ENCODE measurements around the gene CLEC2L. TPM values are rescaled to one million over a fixed set of nuclear protein-coding genes. Genes with fewer than 3 reads are reported as not detected.

CLEC2L gene
- total RNA-seq, result not detected

- Mint-ChIP-seq H3K4me1 (peaks cover 2% of the 10 kb centered on the region), H3K4me3 (no peak within 1 kb of the TSS), H3K36me3 (no peaks in the 10 kb centered on the region), H3K27me3 (peaks cover 58% of the 10 kb centered on the region), H3K27ac (no peak within 1 kb of the TSS), H3K9me3 (ENCODE audit: low read depth) (no peaks in the 10 kb centered on the region)
- CTCF ChIA-PET, result interaction anchor here (0.6 kb wide), 1 partner anchor 71 kb away, joined by 3 read pairs; no protein-coding TSS in a partner anchor
- ATAC-seq (peak; percentile 45), DNase-seq (no peak)
Measured at GRCh38 chr7:139523199-139523941, at the start of gene CLEC2L. Gene CLEC2L (plus strand): TSS chr7:139523685. CDS start chr7:139523928, 243 bp downstream.

- H3K4me3 Mint-ChIP-seq, result no peak overlapping the region
Measured at GRCh38 chr7:139476139-139476538, 47.3 kb upstream of the CLEC2L start.

GRCh38 chr7:139476891-139477290, 46.6 kb upstream of the CLEC2L start:
- Mint-ChIP-seq H3K4me3 (no peak overlapping the region), H3K4me1 (no peaks in the 10 kb centered on the region), H3K27me3 (peaks cover 19% of the 10 kb centered on the region), H3K36me3 (no peaks in the 10 kb centered on the region), H3K27ac (no peak overlapping the region), H3K9me3 (ENCODE audit: low read depth) (peaks cover 5% of the 10 kb centered on the region)
- DNase-seq (no peak), ATAC-seq (no peak)
- CTCF ChIA-PET, result no interaction called here

More at GRCh38 chr7:139476139-139476538, 47.3 kb upstream of the CLEC2L start:
- H3K36me3 Mint-ChIP-seq, result no peaks in the 10 kb centered on the region
- no peak for DNase-seq
- H3K27ac Mint-ChIP-seq, result no peak overlapping the region
- H3K9me3 Mint-ChIP-seq (ENCODE audit: low read depth), result peaks cover 5% of the 10 kb centered on the region
- peaks cover 11% of the 10 kb centered on the region for H3K27me3 Mint-ChIP-seq
- H3K4me1 Mint-ChIP-seq, result no peaks in the 10 kb centered on the region
- ATAC-seq, result no peak
- CTCF ChIA-PET, result interaction anchor here (1.2 to 1.9 kb wide), 2 partner anchors 23 to 41 kb away, joined by 3 to 6 read pairs; no protein-coding TSS in a partner anchor

- no peaks in the 10 kb centered on the region for H3K9me3 Mint-ChIP-seq (ENCODE audit: low read depth)
- H3K4me3 Mint-ChIP-seq, result no peak overlapping the region
- ATAC-seq, result no peak
- DNase-seq, result no peak
- no peaks in the 10 kb centered on the region for H3K36me3 Mint-ChIP-seq
- peaks cover 4% of the 10 kb centered on the region for H3K4me1 Mint-ChIP-seq
- CTCF ChIA-PET, result no interaction called here
- no peak overlapping the region for H3K27ac Mint-ChIP-seq
- peaks cover 35% of the 10 kb centered on the region for H3K27me3 Mint-ChIP-seq
Measured at GRCh38 chr7:139479620-139480019, 43.9 kb upstream of the CLEC2L start.

GRCh38 chr7:139481364-139481763, 42.1 kb upstream of the CLEC2L start:
- no peaks in the 10 kb centered on the region for H3K9me3 Mint-ChIP-seq (ENCODE audit: low read depth)
- H3K36me3 Mint-ChIP-seq, result no peaks in the 10 kb centered on the region
- DNase-seq, result no peak
- no peak overlapping the region for H3K4me3 Mint-ChIP-seq
- no peak overlapping the region for H3K27ac Mint-ChIP-seq
- no peak for ATAC-seq
- H3K27me3 Mint-ChIP-seq, result peaks cover 51% of the 10 kb centered on the region
- CTCF ChIA-PET, result no interaction called here
- H3K4me1 Mint-ChIP-seq, result peaks cover 4% of the 10 kb centered on the region

GRCh38 chr7:139482122-139482521, 41.4 kb upstream of the CLEC2L start:
- Mint-ChIP-seq H3K9me3 (ENCODE audit: low read depth) (no peaks in the 10 kb centered on the region), H3K4me1 (peaks cover 4% of the 10 kb centered on the region), H3K36me3 (no peaks in the 10 kb centered on the region), H3K27ac (no peak overlapping the region), H3K27me3 (peaks cover 56% of the 10 kb centered on the region), H3K4me3 (no peak overlapping the region)
- DNase-seq (no peak), ATAC-seq (no peak)
- CTCF ChIA-PET, result interaction anchor here (1.7 to 2.5 kb wide), 2 partner anchors 18 to 47 kb away, joined by 7 to 11 read pairs; no protein-coding TSS in a partner anchor

GRCh38 chr7:139482662-139483466, 40.6 kb upstream of the CLEC2L start:
- Mint-ChIP-seq H3K27me3 (peaks cover 59% of the 10 kb centered on the region), H3K27ac (no peak overlapping the region), H3K36me3 (no peaks in the 10 kb centered on the region), H3K4me1 (peaks cover 4% of the 10 kb centered on the region), H3K9me3 (ENCODE audit: low read depth) (no peaks in the 10 kb centered on the region), H3K4me3 (peak overlapping the region; percentile 43)
- no peak for DNase-seq
- CTCF ChIA-PET, result interaction anchor here (0.8 to 2.5 kb wide), 3 partner anchors 15 to 48 kb away, joined by 4 to 11 read pairs (median 7); no protein-coding TSS in a partner anchor
- ATAC-seq, result peak; percentile 58

GRCh38 chr7:139487366-139488080, 36.0 kb upstream of the CLEC2L start:
- H3K9me3 Mint-ChIP-seq (ENCODE audit: low read depth), result no peaks in the 10 kb centered on the region
- CTCF ChIA-PET, result interaction anchor here (1.8 kb wide), 1 partner anchor 13 kb away, joined by 10 read pairs; no protein-coding TSS in a partner anchor
- H3K4me1 Mint-ChIP-seq, result peaks cover 3% of the 10 kb centered on the region
- H3K4me3 Mint-ChIP-seq, result no peak overlapping the region
- H3K36me3 Mint-ChIP-seq, result no peaks in the 10 kb centered on the region
- H3K27ac Mint-ChIP-seq, result no peak overlapping the region
- DNase-seq (no peak), ATAC-seq (no peak)
- peaks cover 45% of the 10 kb centered on the region for H3K27me3 Mint-ChIP-seq

GRCh38 chr7:139488810-139489209, 34.7 kb upstream of the CLEC2L start:
- Mint-ChIP-seq H3K36me3 (no peaks in the 10 kb centered on the region), H3K4me3 (no peak overlapping the region), H3K27me3 (peaks cover 40% of the 10 kb centered on the region), H3K27ac (no peak overlapping the region), H3K9me3 (ENCODE audit: low read depth) (peaks cover 2% of the 10 kb centered on the region), H3K4me1 (peaks cover 2% of the 10 kb centered on the region)
- CTCF ChIA-PET, result no interaction called here
- DNase-seq, result no peak
- ATAC-seq, result no peak

GRCh38 chr7:139490130-139490529, 33.4 kb upstream of the CLEC2L start:
- CTCF ChIA-PET, result interaction anchor here (0.9 to 1.7 kb wide), 2 partner anchors 9 to 513 kb away, joined by 3 read pairs; no protein-coding TSS in a partner anchor
- H3K36me3 Mint-ChIP-seq, result no peaks in the 10 kb centered on the region
- peaks cover 9% of the 10 kb centered on the region for H3K4me1 Mint-ChIP-seq
- DNase-seq, result no peak
- ATAC-seq, result no peak
- H3K27ac Mint-ChIP-seq, result no peak overlapping the region
- peaks cover 32% of the 10 kb centered on the region for H3K27me3 Mint-ChIP-seq
- H3K4me3 Mint-ChIP-seq, result no peak overlapping the region
- H3K9me3 Mint-ChIP-seq (ENCODE audit: low read depth), result peaks cover 2% of the 10 kb centered on the region

GRCh38 chr7:139492293-139492692, 31.2 kb upstream of the CLEC2L start:
- CTCF ChIA-PET, result interaction anchor here (1.3 to 1.6 kb wide), 2 partner anchors 8 to 9 kb away, joined by 3 to 5 read pairs; no protein-coding TSS in a partner anchor
- ATAC-seq (no peak), DNase-seq (no peak)
- peaks cover 2% of the 10 kb centered on the region for H3K9me3 Mint-ChIP-seq (ENCODE audit: low read depth)
- peaks cover 16% of the 10 kb centered on the region for H3K27me3 Mint-ChIP-seq
- peaks cover 23% of the 10 kb centered on the region for H3K4me1 Mint-ChIP-seq
- no peak overlapping the region for H3K4me3 Mint-ChIP-seq
- H3K36me3 Mint-ChIP-seq, result no peaks in the 10 kb centered on the region
- no peak overlapping the region for H3K27ac Mint-ChIP-seq

- CTCF ChIA-PET, result interaction anchor here (0.9 to 2.5 kb wide), 3 partner anchors 13 to 126 kb away, joined by 3 to 10 read pairs (median 4); no protein-coding TSS in a partner anchor
- H3K4me3 Mint-ChIP-seq, result no peak overlapping the region
- DNase-seq, result peak; percentile 70
- peaks cover 28% of the 10 kb centered on the region for H3K4me1 Mint-ChIP-seq
- no peaks in the 10 kb centered on the region for H3K36me3 Mint-ChIP-seq
- H3K27me3 Mint-ChIP-seq, result peaks cover 16% of the 10 kb centered on the region
- peak overlapping the region; percentile 64 for H3K27ac Mint-ChIP-seq
- ATAC-seq, result peak; percentile 85
- H3K9me3 Mint-ChIP-seq (ENCODE audit: low read depth), result peaks cover 2% of the 10 kb centered on the region
Measured at GRCh38 chr7:139494835-139495579, 28.5 kb upstream of the CLEC2L start.

Data from activated CD8-positive, alpha-beta memory T cell treated with anti-CD3 and anti-CD28 coated beads, Interleukin-2, amount 10 ng/mL, durations not matched to agents 7 days and 5 days (primary cell).